Cortex of kidney (tissue), 1 donor: ENCODE results near the gene C19orf73.

Experiments used
- DNase-seq: peaks from one replicate; lab custom pipeline; 2025; lab: John Stamatoyannopoulos, UW

Gene C19orf73

GRCh38 chr19:49118565-49119410, at the start of gene C19orf73:
TSS of gene C19orf73 (minus strand) at chr19:49119143. CDS start at chr19:49119022, 121 bp downstream.
- no peak for DNase-seq

GRCh38 chr19:49168421-49168820, 49.5 kb upstream of the C19orf73 start:
- DNase-seq, result no peak

DNA sequence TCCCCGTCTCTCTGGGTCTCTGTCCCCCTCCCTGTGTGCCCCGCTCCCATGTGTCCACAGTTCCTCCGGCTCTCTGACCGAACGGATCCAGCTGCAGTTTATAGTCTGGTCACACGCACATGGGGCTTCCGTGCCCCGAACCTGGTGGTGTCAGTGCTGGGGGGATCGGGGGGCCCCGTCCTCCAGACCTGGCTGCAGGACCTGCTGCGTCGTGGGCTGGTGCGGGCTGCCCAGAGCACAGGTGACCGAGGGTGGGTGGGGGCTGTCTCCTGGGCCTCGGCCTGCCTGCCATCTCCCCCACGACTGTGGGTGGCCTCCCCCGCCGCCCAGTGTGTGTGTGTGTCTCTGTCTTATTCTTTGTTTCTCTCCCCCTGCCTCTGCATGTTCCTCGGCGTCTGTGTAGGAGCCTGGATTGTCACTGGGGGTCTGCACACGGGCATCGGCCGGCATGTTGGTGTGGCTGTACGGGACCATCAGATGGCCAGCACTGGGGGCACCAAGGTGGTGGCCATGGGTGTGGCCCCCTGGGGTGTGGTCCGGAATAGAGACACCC, 49.0 kb upstream of the C19orf73 start:
- no peak for DNase-seq

DNA sequence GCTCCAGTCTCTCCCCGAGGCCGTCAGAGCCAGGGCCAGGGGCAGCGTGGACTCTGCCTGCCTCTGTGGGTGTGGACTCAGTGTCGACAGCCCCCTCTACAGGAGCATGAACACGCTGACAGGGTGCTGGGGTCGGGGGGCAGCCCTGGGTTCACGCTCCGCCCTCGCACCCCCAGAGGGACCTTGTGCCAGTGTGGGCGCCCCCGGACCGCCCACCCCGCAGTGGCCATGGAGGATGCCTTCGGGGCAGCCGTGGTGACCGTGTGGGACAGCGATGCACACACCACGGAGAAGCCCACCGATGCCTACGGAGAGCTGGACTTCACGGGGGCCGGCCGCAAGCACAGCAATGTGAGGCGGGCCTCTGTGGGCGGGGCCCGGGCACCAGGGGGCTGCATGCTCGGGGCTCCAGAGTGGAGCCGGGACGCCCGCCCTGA, 46.9 kb upstream of the C19orf73 start:
- DNase-seq, result no peak

DNA sequence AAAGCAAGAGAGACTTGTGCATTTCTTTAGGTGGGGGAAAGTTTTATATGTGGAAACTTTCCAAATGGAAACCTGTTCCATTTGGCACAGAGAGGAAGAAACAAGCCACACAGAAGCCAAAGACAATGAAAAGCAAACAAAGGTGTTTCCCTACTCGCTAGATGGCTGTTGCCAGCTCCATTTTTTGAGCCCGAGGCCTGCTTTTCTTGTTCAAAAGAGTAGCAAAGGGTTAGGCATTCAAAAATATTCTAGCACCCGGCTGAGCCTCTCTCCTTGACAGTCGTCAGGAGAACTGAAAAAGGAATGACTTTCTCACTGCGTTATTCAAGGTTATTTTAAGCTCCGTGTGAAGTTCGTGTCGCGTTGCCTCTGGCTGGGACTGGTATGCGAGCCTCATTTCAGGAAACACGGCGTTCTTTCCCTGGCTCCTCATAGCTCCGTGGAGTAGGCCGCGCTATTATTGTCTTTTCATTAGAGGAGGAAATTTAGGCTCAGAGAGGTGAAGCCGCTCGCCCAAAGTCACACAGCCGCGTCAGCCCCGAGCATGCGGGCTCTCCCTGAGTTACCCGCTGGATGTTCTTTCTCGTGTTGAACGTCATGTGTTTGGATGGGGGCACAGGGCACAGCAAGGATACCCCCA, 46.3 kb upstream of the C19orf73 start:
- DNase-seq, result no peak

GRCh38 chr19:49161987-49162386, 43.0 kb upstream of the C19orf73 start:
- DNase-seq, result no peak

- DNase-seq, result no peak
Measured at GRCh38 chr19:49160450-49161189, 41.7 kb upstream of the C19orf73 start.

DNA sequence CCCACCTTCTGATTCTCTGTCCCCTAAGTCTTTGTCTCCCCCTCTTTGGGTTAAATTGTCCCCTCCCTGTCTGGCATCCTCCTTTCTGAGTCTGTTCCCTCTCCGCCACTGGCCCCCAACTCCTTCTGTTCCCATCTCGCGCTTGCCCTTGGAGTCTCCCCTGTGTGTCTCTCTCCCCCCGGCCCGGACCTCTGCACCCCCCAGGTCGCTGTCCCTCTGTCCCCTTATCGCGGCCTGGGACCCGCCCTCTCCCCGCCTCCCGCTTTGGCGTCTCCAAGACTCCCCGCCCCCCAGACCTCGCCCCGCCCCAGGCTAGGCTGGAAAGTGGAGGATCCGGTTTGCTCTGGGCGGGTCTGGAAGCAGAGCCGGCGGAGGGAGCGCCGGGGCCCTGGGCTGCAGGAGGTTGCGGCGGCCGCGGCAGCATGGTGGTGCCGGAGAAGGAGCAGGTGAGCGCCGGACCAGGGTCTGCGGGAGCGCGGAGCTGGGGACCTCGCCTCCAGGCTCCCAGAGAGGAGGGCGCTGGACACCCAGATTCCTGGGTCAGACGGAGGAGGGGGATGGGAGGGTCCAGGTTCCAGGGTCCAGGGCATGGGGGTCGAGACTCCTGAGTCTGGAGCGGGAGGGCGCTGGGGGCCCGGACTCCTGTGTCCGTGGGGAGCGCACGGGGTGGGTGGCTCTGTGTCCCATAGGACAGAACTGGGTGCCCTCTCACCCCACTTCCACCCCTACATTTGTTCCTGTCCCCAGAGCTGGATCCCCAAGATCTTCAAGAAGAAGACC, 38.7 kb upstream of the C19orf73 start, which contains the start of gene TRPM4:
Gene TRPM4 (plus strand): TSS at position 348 of the 780 bp plus-strand sequence. CDS start 75 bp downstream, at position 423.
- DNase-seq, result no peak

DNA sequence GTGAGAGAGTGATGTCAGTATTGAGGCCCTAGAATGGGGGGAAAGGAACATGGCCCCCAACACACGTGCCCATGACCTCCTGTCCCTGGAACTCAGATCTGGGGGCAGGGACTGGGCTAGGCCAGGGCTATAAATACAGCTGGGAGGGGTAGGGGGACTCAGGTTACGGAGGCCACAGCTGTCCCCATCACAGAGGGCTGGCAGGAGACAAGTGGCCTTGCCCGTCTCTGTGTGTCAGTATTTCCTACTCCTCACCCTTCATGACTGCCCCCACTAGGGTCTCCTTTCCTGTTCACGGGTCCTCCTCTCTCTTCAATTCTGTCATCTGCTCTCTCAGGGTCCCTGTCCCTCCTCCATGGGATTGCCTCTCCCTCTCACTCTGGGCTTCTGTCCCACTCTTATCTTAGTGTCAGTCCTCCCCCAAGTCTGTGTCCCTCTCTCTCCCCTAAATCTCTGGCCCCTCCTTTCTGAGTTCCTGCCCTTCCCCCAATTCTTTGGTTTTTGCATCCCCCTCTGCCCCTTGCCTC, 36.9 kb upstream of the C19orf73 start:
- no peak for DNase-seq

DNA sequence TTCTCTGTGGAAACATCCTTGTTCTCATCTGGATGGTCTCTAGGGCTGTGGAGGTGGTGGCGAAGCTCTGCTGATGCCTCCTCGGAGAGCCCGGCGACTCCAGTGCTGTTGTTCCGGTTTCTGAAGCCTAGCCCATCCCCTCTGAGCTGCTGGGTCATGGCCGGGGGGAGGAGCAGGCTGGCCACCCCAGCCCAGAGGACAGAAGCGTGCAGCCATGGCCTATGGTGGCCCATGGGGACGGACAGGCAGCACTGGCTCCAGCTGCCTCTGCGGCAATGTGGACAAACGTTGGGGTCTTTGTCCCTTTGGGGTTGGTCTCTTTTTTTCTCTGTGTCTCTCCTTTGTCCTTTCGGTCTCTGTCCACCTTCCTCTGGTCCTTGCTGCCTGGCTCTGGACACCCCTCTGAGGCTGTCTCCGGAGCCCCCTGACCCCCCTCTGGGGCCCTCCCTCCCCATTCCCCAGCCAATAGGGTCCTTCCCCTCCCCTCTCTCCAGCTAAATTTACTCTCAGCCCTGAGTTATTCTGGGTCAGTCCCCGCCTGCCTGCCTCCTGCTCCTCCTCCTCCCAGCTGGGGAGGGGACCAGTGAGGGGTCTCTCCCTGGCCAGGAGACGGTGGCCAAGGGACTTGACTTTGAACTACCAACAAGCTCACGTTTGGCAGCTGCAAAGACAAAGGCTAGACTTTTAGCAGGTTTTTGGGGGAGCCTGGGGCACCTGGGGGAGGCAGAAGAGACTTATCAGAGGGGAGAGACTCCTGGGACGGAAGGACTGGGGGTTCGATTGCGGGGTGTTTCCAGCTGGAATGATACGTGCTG, 36.3 kb upstream of the C19orf73 start, which contains the start of gene HRC:
Gene HRC (minus strand): TSS at position 392 of the 815 bp plus-strand sequence. CDS start 159 bp downstream, at position 233.
- DNase-seq, result no peak

- DNase-seq, result no peak
Measured at GRCh38 chr19:49154279-49154678, 35.3 kb upstream of the C19orf73 start.

DNA sequence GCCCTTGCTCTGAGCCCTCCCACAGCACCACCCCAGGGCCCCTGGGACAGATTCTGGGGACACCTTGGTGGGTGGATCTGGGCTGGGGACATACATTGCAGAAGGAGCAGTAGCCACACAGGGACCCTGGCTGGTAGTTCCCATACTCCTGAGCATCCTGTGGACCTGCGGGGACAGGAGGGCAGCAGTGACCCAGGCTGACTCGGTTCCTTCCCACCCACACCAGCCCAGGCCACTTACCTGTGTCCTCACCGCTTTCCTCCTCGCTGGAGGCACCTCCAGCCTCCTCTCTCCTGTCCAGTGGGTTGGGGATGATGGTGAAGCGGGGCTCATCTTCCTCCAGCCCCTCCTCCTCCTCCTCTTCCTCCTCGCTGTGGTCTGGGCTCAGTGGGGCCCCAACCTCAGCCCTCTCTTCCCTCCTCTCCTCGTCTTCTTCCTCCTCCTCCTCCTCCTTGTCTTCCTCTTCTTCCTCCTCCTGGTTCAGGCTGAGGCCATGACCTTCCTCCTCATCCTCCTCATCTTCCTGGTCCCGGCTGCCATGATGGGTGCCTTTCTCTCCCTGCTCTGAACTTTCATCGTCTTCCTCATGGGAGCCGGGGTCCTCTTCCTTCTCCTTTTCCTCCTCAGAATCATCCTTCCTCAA, 34.3 kb upstream of the C19orf73 start:
- DNase-seq, result no peak

GRCh38 chr19:49152119-49152550, 33.2 kb upstream of the C19orf73 start:
- DNase-seq, result no peak

DNA sequence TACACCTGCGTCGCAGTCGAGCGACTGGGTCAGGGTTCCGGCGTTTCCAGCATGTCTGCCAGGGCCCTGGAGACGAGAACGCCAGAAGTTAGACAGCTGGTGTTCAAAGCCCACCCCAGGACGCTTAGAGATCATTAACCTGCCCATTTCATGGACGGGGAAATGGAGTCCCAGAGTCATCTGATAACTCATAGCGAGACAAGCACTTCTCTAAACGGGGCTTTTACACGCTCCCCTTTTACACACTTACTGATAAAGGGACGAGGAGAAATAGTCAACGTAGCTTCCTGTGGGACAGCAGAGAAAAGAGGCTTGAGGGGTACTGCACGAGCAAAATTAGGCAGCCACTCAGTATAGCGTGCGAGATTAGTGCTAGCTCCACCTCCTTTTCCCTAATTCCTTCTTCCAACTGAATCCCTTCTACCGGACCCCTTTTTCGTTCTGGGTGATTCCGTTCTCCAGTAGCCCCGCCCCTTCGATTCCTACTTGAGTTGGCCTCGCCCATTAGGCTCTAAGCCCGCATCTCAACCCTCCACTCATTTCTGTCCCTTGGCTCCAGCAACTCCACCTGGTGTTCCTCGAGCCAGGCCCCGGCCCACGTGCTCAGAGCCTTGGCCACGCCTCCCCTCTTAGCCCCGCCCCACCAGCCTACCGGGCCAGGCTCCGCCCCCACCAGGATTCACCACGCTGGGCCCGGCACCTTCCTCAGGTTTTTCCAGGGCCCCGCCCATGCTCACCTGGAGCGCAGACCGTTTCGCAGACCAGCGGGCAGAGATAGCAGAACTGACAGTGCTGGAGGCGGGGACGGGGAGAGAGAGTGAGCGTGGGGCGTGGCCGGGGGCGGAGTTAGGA, 32.5 kb upstream of the C19orf73 start:
- no peak for DNase-seq

- no peak for DNase-seq
Measured at GRCh38 chr19:49150944-49151243, 32.0 kb upstream of the C19orf73 start.

DNA sequence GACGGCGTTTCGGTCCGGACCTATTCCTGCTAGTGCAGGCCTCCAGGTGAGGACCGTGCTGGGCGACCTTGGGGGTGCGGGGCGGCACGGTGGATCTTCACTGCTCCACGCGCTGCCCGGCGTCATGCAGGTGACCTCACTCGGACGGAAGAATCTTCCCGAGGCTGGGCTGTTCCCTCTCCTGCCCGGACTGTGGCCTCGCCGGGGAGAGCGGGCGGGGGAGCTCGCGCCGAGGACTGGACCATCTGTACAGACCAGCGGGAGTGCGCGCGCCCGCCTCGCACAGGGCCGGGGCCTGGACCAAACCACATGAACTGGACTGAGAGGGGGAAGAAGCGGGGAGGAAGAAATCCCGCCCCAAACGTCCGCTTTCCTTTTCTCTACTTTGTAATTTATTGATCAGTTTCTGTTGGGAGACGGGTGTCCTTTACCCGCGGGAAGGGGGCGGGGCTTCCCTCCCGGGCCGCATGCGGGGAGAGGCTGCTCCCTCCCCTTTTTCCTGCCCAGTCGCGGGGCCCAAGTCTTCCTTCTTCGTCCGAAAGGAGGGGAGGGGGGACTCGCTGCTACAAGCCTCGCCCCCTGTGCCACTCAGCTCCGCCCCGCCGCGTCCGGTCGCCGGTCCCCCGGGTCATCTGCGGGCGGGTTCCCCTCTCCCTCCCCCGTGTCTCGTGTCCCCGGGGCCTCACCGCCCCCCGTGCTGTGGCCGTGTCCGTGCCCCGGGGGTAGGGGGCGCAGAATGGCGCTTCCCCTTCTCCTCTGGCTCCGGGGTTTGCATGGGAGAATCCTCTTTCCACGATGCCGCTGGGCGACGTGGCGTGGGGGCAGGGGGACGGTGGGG, 31.4 kb upstream of the C19orf73 start:
- DNase-seq, result no peak

- no peak for DNase-seq
Measured at GRCh38 chr19:49149652-49150105, 30.7 kb upstream of the C19orf73 start.
